ENCODE results near the gene ISCA1. TPM values are rescaled to one million over a fixed set of nuclear protein-coding genes. Genes with fewer than 3 reads are reported as not detected.

Gene ISCA1
- total RNA-seq, 4 donors from 2014 or later: 50.6 to 67.4 (median 55.6) TPM

GRCh38 chr9:86241216-86241615 is 41.1 kb downstream of the ISCA1 start:
- TF ChIP-seq CTCF (IDR thresholded peaks at IDR 0.05): no peak
- no peak for ATAC-seq (ENCODE audit: low FRiP score)
- DNase-seq (ENCODE audit: low spot score): no peak

- no peak for TF ChIP-seq CTCF (IDR thresholded peaks at IDR 0.05)
- DNase-seq (ENCODE audit: low spot score) (no peak), ATAC-seq (ENCODE audit: low FRiP score) (no peak)
Observed at GRCh38 chr9:86238861-86239770, 43.2 kb downstream of the ISCA1 start.

DNA sequence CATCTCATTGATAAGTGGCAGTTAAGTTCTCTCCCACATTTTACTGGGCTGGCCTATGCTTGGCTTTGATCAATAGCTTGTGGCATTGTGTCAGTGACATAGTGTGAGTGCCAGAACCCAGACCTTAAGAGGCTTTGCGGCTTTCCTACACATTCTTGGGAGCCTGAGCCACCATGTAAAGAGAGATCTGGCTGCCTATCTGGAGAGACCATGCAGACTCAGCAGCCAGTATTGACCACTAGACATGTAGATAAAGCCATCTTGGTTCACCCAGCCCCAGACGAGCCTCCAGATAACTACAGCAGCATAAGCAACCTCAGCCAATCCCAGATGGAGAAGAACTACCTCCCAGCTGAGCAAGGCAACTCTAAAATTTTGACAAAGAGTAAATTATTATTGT is 51.5 kb downstream of the ISCA1 start:
- ATAC-seq (ENCODE audit: low FRiP score) (no peak), DNase-seq (ENCODE audit: low spot score) (no peak)
- TF ChIP-seq CTCF (IDR thresholded peaks at IDR 0.05): no peak

DNA sequence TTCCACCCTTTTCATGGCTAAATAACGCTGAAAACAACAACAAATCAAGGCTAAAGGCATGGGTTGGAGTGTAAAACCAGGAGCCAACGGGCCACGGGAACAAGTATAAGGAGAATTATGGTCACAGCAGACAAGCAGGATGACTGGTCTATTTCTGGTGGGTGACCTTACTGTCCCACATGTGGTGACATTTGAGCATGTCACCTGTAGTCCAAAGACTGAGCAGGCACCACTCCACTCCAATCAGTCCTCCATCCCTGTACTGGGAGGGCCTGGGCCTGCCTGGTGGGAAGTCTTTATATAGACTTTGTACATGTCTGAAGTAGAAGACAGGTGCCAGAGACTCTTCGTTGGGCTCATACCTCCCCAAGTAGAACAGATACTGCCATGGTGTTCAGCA is 59.7 kb downstream of the ISCA1 start:
- no peak for DNase-seq (ENCODE audit: low spot score)
- no peak for TF ChIP-seq CTCF (IDR thresholded peaks at IDR 0.05)
- ATAC-seq (ENCODE audit: low FRiP score): no peak

GRCh38 chr9:86219606-86220005 is 62.7 kb downstream of the ISCA1 start:
- TF ChIP-seq CTCF (IDR thresholded peaks at IDR 0.05): no peak
- no peak for ATAC-seq (ENCODE audit: low FRiP score)

DNA sequence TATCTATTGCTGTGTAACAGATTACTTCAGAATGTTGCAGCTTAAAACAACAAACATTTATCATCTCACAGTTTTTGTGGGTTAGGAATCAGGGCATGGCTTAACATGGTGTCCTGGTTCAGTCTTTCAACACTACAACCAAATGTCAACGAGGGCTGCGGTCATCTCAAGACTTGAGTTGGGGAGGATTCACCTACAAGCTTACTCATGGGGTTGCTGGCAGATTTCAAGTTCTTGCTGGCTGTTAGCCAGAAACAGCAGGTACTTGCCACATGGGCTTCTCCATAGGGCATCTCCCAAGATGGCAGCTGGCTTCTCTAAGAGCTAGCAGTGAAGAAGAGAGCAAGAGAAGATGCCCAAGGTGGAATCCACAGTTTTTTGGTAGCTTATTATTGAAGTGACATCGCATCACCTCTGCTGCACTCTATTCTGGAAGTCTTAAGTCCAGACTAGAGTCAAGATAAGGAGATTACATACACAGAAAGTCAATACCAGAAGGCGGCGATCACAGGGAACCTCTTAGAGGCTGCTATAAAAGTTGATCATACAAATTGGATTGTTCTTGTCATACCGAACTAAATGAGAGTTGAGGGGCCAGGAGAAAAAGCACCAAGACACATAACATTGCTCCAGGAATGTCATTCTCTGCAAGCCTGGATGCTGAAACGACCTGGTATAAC is 65.1 kb downstream of the ISCA1 start:
- DNase-seq (ENCODE audit: low spot score): no peak
- ATAC-seq (ENCODE audit: low FRiP score): no peak
- TF ChIP-seq CTCF (IDR thresholded peaks at IDR 0.05): no peak

More at GRCh38 chr9:86219606-86220005, 62.7 kb downstream of the ISCA1 start:
- DNase-seq (ENCODE audit: low spot score): no peak

Small RNAs within 50 kb of the gene (small RNA-seq; reads per million reads assigned to genes)
- gene AL137849.1 (not detected), gene RN7SKP264 (not detected)

Other genes starting within 250 kb of the ISCA1 start
- gene GOLM1, start 183.0 kb downstream of the ISCA1 start, total RNA-seq: 10 to 100 TPM; 16.1 to 31.7 (median 22.1) TPM
- 1 to 10 TPM in 2 of 4 donors, under 1 TPM in 2; 0.38 to 2.8 (median 0.83) TPM for gene C9orf153, start 22.9 kb downstream of the ISCA1 start, total RNA-seq
- 10 to 100 TPM; 50.8 to 61.8 (median 56.7) TPM for gene TUT7, start 71.9 kb upstream of the ISCA1 start, total RNA-seq

Measured in omental fat pad (tissue), 4 donors.